ENCODE measurements around the gene ZNF618.

Gene ZNF618, protein sequence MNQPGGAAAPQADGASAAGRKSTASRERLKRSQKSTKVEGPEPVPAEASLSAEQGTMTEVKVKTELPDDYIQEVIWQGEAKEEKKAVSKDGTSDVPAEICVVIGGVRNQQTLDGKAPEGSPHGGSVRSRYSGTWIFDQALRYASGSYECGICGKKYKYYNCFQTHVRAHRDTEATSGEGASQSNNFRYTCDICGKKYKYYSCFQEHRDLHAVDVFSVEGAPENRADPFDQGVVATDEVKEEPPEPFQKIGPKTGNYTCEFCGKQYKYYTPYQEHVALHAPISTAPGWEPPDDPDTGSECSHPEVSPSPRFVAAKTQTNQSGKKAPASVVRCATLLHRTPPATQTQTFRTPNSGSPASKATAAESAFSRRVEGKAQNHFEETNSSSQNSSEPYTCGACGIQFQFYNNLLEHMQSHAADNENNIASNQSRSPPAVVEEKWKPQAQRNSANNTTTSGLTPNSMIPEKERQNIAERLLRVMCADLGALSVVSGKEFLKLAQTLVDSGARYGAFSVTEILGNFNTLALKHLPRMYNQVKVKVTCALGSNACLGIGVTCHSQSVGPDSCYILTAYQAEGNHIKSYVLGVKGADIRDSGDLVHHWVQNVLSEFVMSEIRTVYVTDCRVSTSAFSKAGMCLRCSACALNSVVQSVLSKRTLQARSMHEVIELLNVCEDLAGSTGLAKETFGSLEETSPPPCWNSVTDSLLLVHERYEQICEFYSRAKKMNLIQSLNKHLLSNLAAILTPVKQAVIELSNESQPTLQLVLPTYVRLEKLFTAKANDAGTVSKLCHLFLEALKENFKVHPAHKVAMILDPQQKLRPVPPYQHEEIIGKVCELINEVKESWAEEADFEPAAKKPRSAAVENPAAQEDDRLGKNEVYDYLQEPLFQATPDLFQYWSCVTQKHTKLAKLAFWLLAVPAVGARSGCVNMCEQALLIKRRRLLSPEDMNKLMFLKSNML

GRCh38 chr9:113876151-113876992 is at the start of gene ZNF618:
Gene ZNF618 (plus strand): TSS chr9:113876309. CDS start chr9:113876381, 72 bp downstream.
- no peak for DNase-seq (ENCODE audit: low read depth in 2 of 2)

GRCh38 chr9:113828221-113828620 is 47.9 kb upstream of the ZNF618 start:
- no peak for DNase-seq (ENCODE audit: low read depth in 2 of 2)

GRCh38 chr9:113837334-113837733 is 38.8 kb upstream of the ZNF618 start:
- DNase-seq (ENCODE audit: low read depth in 2 of 2), result no peak

GRCh38 chr9:113842086-113842485 is 34.0 kb upstream of the ZNF618 start:
- no peak for DNase-seq (ENCODE audit: low read depth in 2 of 2)

DNA sequence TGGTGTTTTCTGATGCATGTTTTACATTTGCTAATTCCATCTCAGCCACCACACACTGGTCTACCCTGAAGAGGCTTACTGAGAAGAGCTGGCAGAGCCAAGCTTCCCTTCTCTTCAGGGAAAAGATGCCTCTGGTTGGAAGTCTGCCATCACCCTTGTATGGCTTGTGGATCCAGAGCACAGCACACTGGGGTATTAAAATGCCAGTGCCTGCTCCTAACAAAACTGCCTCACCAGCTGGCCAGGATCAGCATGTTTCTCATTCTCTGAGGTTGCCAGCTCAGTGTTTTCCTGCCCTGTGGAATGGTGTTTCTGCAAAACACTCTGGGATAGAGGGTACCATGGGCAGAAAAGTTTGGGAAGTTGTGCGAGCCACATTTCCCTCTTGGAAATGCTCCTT is 31.6 kb upstream of the ZNF618 start:
- DNase-seq (ENCODE audit: low read depth in 2 of 2), result no peak

DNA sequence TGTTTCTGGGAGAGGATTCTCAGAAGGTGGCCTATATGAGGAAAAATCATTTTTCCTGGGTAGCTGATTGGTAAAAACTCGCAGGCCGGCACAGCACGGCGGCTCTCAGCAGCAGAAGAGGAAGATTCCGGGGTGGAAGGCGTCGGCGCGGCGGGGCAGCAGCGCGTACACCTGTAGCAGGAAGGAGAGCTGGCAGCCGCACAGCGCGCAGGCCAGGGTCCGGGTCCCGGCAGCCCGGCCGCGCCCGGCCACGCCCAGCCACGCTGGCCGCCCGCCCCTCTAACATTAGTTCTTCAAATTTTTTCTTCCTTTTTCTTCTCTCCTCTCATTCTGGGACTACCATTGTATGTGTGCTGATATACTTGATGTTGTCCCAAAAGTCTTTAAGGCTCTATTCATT is 24.8 kb upstream of the ZNF618 start:
- DNase-seq (ENCODE audit: low read depth in 2 of 2), result no peak

DNA sequence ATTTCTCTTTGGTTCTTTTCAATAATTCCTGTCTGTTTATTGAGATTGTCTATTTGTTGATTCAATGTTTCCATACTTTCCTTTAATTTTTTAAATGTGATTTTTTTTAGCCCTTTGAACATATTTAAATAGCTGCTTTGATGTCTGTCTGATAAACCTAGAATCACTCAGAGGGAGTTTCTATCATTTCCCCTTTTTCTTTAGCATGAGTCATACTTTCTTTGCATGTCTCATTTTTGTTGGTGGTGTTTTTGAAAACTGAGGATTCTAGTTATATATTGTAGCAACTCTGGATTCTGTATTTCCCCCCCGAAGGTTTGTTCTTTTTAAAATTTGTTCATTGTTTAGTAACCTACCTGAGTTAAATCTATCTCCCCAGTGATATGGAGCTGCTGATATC is 24.2 kb upstream of the ZNF618 start:
- DNase-seq (ENCODE audit: low read depth in 2 of 2), result no peak

DNA sequence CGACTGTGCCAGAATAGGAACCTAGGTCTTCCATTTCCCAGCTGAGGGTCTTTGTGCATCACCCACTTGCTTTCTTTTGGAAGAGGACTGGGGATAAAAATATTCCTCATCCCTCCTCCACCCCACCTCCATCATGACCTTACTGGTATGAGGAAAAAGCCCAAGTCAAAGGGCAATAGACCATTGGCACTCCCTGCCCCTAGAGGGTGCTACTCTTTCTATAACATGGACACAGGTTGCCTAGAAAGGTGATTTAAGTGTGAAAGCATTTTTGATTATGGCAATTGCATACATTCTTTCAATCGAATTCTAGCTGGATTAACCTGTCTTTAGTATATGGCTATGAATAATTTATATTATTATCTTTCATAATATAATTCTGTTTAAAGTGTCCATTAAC is 22.8 kb upstream of the ZNF618 start:
- DNase-seq (ENCODE audit: low read depth in 2 of 2), result no peak

- DNase-seq (ENCODE audit: low read depth in 2 of 2), result no peak
Observed at GRCh38 chr9:113854310-113854709, 21.8 kb upstream of the ZNF618 start.

GRCh38 chr9:113857875-113858274 is 18.2 kb upstream of the ZNF618 start:
- no peak for DNase-seq (ENCODE audit: low read depth in 2 of 2)

GRCh38 chr9:113858282-113858681 is 17.8 kb upstream of the ZNF618 start:
- no peak for DNase-seq (ENCODE audit: low read depth in 2 of 2)

GRCh38 chr9:113863345-113863744 is 12.8 kb upstream of the ZNF618 start:
- no peak for DNase-seq (ENCODE audit: low read depth in 2 of 2)

- DNase-seq (ENCODE audit: low read depth in 2 of 2), result no peak
Observed at GRCh38 chr9:113868501-113868900, 7.6 kb upstream of the ZNF618 start.

GRCh38 chr9:113872485-113873143 is 3.5 kb upstream of the ZNF618 start:
- no peak for DNase-seq (ENCODE audit: low read depth in 2 of 2)

GRCh38 chr9:113873446-113873845 is 2.7 kb upstream of the ZNF618 start:
- no peak for DNase-seq (ENCODE audit: low read depth in 2 of 2)

GRCh38 chr9:113873926-113874325 is 2.2 kb upstream of the ZNF618 start:
- DNase-seq (ENCODE audit: low read depth in 2 of 2), result no peak

DNA sequence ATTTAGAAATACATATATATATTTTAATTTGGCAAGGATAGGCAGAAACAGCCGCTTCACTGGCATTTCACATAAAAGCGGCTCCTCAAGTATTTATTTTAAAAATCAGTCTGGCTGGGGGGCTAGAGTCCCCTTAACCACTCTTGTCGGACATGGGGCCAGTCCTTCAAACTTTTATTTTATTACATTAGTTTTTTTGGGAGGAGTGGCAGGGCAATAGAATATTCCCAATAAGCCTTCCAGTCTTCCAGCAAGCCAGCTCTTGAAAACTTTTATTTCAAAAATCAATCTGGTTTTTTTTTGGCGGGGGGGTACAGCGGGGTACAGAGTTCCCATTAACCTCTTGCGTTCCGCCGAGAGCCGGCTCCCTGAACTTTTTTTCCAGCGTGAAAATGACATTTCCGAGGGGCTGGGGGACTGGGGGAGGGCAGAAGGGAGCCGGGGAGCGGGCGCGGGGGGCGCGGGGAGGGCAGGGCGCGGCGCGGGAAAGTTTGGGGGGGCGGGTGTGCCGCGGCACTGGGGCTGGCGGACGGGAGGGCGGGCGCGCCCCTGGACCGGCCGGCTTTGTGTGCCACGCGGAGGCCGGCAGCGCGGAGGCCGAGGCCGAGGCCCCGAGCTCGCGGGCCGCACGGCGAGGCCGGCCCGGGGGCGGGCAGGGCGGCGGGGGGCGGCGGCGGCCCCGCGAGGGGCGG is 504 bp upstream of the ZNF618 start:
- no peak for DNase-seq (ENCODE audit: low read depth in 2 of 2)

DNA sequence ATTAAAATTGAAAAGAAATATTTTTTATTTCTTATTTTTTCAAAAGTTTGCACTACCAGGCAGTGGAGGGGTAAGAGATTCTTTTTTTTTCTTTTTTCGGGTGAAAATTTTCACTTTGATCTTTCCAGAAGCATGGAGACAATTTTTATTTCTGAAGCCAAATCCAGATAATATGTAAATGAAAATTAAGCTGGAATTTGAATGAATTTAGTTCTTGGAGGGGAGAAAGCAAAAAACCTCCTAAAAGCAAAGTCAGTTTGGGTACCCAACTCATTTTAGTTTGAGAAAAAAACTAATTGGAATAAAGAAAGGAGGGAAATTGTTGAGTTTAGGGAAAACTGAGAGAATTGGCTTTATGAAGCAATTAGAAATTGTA is 872 bp downstream of the ZNF618 start:
- DNase-seq (ENCODE audit: low read depth in 2 of 2), result no peak

GRCh38 chr9:113879318-113879717 is 3.2 kb downstream of the ZNF618 start:
- no peak for DNase-seq (ENCODE audit: low read depth in 2 of 2)

- no peak for DNase-seq (ENCODE audit: low read depth in 2 of 2)
Observed at GRCh38 chr9:113879911-113880310, 3.8 kb downstream of the ZNF618 start.

- no peak for DNase-seq (ENCODE audit: low read depth in 2 of 2)
Observed at GRCh38 chr9:113882181-113882580, 6.1 kb downstream of the ZNF618 start.

Measured in stimulated activated CD4-positive, alpha-beta T cell treated with anti-CD3 and anti-CD28 coated beads, Interleukin-15, amount 100 ng/mL, for 48 hours (primary cell).